Smooth muscle cell (in vitro differentiated cells): Measurements from ENCODE around the gene D2HGDH. TPM values are rescaled to one million over a fixed set of nuclear protein-coding genes. Genes with fewer than 3 reads are reported as not detected.

Source experiments
- DNase-seq: peaks from one replicate; lab custom pipeline; 2025; ENCODE audit not compliant: unreplicated experiment; lab: John Stamatoyannopoulos, UW
- H2AFZ ChIP-seq: fragments of 200-600 bp; sonication (generic); 2 replicates; pipeline ENCODE4 v1.6.0; 2016; ENCODE audit warnings: antibody characterized with exemption, low read depth, mild to moderate bottlenecking
- H3F3A ChIP-seq: fragments of 200-600 bp; sonication (generic); 2 replicates; pipeline ENCODE4 v1.6.0; 2017; ENCODE audit warnings: antibody characterized with exemption, low read depth
- H3K27ac ChIP-seq: fragments of 200-600 bp; sonication (generic); 2 replicates; pipeline ENCODE4 v1.5.1; 2016; ENCODE audit warnings: low read depth, mild to moderate bottlenecking
- H3K27me3 ChIP-seq: fragments of 200-600 bp; sonication (generic); 2 replicates; pipeline ENCODE4 v1.6.1; 2016; ENCODE audit warnings: low read depth, mild to moderate bottlenecking
- H3K36me3 ChIP-seq: fragments of 200-600 bp; sonication (generic); 2 replicates; pipeline ENCODE4 v1.5.1; 2016; ENCODE audit warnings: low read depth
- H3K4me1 ChIP-seq: fragments of 200-600 bp; sonication (generic); 2 replicates; pipeline ENCODE4 v1.5.1; 2016; ENCODE audit warnings: low read depth
- H3K4me2 ChIP-seq: fragments of 200-600 bp; sonication (generic); 2 replicates; pipeline ENCODE4 v1.6.0; 2016; ENCODE audit warnings: mild to moderate bottlenecking
- H3K4me3 ChIP-seq: fragments of 200-600 bp; sonication (generic); 2 replicates; pipeline ENCODE4 v1.5.1; 2016; ENCODE audit warnings: mild to moderate bottlenecking
- H3K79me2 ChIP-seq: fragments of 200-600 bp; sonication (generic); 2 replicates; pipeline ENCODE4 v1.6.0; 2016; ENCODE audit warnings: low read depth, mild to moderate bottlenecking
- H3K9ac ChIP-seq: fragments of 200-600 bp; sonication (generic); 2 replicates; pipeline ENCODE4 v1.6.0; 2016; ENCODE audit warnings: low read depth
- H3K9me3 ChIP-seq: fragments of 200-600 bp; sonication (generic); replicated peaks from 2 replicates; pipeline ENCODE4 v1.5.1; 2016; ENCODE audit warnings: low read depth
- H4K20me1 ChIP-seq: fragments of 200-600 bp; sonication (generic); 2 replicates; pipeline ENCODE4 v1.6.0; 2016; ENCODE audit warnings: low read depth
- CTCF ChIP-seq: fragments of 200-600 bp; sonication (generic); IDR thresholded peaks from 2 replicates; pipeline ENCODE4 v1.5.1; 2017; ENCODE audit warnings: borderline replicate concordance, mild to moderate bottlenecking, antibody characterized with exemption; ENCODE audit not compliant: insufficient read depth, poor library complexity, severe bottlenecking
- WGBS: methylation state at CpG from one replicate; pipeline ENCODE4 v1.1.7; 2016; ENCODE audit warnings: low lambda C conversion rate; 5-methylcytosine and 5-hydroxymethylcytosine counted together
- polyA plus RNA-seq: library from polyadenylated mRNA; unstranded; fragments of >200 nt; fragmentation: Nextera tagmentation; extraction: Ambion mirVana; gene quantifications from 2 replicates; pipeline ENCODE4 v1.2.1, GENCODE V29; 2016
- total RNA-seq: library from RNA; depleted of rRNA; stranded (reverse); fragments of >200 nt; gene quantifications from 2 replicates; pipeline ENCODE4 v1.2.3, GENCODE V29; 2014

D2HGDH gene
- total and polyA plus RNA-seq, 2 experiments from 2014 or later: 3.7 to 20.7 TPM

DNA sequence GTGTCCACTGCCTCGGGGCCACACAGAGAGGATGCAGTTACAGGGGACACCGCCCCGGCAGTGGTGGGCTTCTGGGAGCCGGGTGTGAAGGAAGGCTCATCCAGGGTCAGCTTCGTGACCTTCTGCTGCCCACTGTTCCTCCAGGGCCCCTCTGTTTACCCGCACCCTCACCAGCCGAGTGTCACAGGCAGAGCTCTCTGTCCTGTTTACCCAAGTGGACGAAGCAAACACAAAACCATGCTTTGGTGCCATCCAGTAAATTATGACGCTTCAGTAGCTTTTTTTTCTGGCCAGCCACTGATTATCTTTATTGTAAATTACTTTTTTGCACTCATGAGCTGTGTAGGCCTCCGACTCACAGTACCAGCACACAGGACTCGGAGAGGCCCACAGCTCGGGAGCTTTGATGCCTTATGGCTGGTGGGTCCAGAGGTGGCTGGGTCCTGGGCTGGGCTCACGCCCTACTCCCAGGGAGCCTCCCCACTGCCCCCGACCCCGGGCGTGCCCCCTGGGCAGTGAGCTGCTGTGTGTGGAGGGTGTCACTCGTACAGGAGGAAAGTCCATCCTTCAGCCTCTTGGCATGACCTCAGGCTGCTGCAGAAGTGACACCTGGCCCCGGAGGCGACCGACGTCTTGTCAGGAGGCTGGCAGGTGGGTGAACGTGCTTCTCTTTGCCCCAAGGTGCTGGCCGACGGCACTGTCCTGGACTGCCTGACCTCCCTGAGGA is 9.8 kb downstream of the D2HGDH start:
- no peak overlapping the region for H3K9ac ChIP-seq
- no peaks in the 10 kb centered on the region for H3K4me1 ChIP-seq
- no peak overlapping the region for H3K27ac ChIP-seq
- peaks cover 23% of the 10 kb centered on the region for H4K20me1 ChIP-seq
- H3K9me3 ChIP-seq: no peaks in the 10 kb centered on the region
- no peak overlapping the region for H3K4me2 ChIP-seq
- H3K27me3 ChIP-seq: no peaks in the 10 kb centered on the region
- no peak overlapping the region for H3K4me3 ChIP-seq
- H3K36me3 ChIP-seq: peaks cover 6% of the 10 kb centered on the region
- WGBS: 98% methylated on average over 23 of the region's 24 CpGs
- DNase-seq: no peak
- TF ChIP-seq CTCF: no peak
- no peak overlapping the region for H2AFZ ChIP-seq
- no peaks in the 10 kb centered on the region for H3F3A ChIP-seq
- H3K79me2 ChIP-seq: no peaks in the 10 kb centered on the region

DNA sequence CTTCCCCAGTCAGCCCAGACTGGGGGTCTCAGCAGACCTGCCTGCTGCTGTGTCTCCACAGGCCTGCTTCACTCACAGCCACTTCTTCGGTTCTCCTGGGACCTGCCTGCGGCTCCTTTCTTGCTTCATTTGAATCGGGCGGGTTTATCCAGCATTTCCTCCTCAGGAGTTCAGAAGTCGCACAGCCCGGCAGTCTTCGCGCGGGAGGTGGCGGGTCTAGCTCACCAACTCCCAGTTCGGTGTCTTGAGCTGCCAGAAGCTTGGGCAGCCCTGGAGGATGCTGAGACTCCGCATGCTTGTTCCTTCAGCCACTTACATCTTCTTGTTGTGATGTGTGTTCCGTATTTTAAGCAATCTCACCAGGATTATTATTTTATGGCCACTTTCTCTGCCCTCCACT is 10.8 kb downstream of the D2HGDH start:
- TF ChIP-seq CTCF: no peak
- no peak overlapping the region for H3K4me3 ChIP-seq
- peaks cover 12% of the 10 kb centered on the region for H4K20me1 ChIP-seq
- no peaks in the 10 kb centered on the region for H3K9me3 ChIP-seq
- no peak for DNase-seq
- H3K79me2 ChIP-seq: no peaks in the 10 kb centered on the region
- H3F3A ChIP-seq: no peaks in the 10 kb centered on the region
- peaks cover 6% of the 10 kb centered on the region for H3K36me3 ChIP-seq
- 97% methylated on average over 13 of the region's 13 CpGs for WGBS
- H3K27me3 ChIP-seq: no peaks in the 10 kb centered on the region
- no peak overlapping the region for H3K4me2 ChIP-seq
- H2AFZ ChIP-seq: no peak overlapping the region
- H3K9ac ChIP-seq: no peak overlapping the region
- no peaks in the 10 kb centered on the region for H3K4me1 ChIP-seq
- no peak overlapping the region for H3K27ac ChIP-seq

- H3K79me2 ChIP-seq: no peaks in the 10 kb centered on the region
- H3F3A ChIP-seq: no peaks in the 10 kb centered on the region
- H3K27ac ChIP-seq: no peak overlapping the region
- peaks cover 6% of the 10 kb centered on the region for H3K36me3 ChIP-seq
- no peaks in the 10 kb centered on the region for H3K4me1 ChIP-seq
- WGBS: 98% methylated on average over 4 of the region's 4 CpGs
- no peaks in the 10 kb centered on the region for H3K27me3 ChIP-seq
- H3K4me2 ChIP-seq: no peak overlapping the region
- H3K9ac ChIP-seq: no peak overlapping the region
- H2AFZ ChIP-seq: no peak overlapping the region
- H3K4me3 ChIP-seq: no peak overlapping the region
- H3K9me3 ChIP-seq: no peaks in the 10 kb centered on the region
- TF ChIP-seq CTCF: no peak
- no peak for DNase-seq
- peaks cover 7% of the 10 kb centered on the region for H4K20me1 ChIP-seq
Measured at GRCh38 chr2:241746084-241746483, 11.7 kb downstream of the D2HGDH start.
